Stimulated activated naive CD8-positive, alpha-beta T cell treated with anti-CD3 and anti-CD28 coated beads, Interleukin-15, amount 100 ng/mL, for 72 hours (primary cell): ENCODE results near the gene LTBP4.
A peak's percentile ranks its signal among the peaks of the same experiment; 100 is the strongest.

Experiments used
- ATAC-seq: fragments of 150-1000 bp; cut with Tn5 transposase; 2 replicates; pipeline ENCODE4 v1.10.0; 2021; ENCODE audit warnings: mild to moderate bottlenecking, moderate library complexity
- DNase-seq, 2 donors: peaks; one replicate each; pipeline ENCODE4 v3.0.0; 2021 to 2022
- H3K27ac Mint-ChIP-seq, 2 donors: one replicate each; pipeline ENCODE4 v1.8.0; 2022; ENCODE audit warnings: mild to moderate bottlenecking in 2 of 2, mixed read lengths in 2 of 2, moderate library complexity in 2 of 2
- H3K27me3 Mint-ChIP-seq: one replicate; pipeline ENCODE4 v1.8.0; 2022; ENCODE audit warnings: mixed read lengths
- H3K4me1 Mint-ChIP-seq: one replicate; pipeline ENCODE4 v1.8.0; 2022; ENCODE audit warnings: mild to moderate bottlenecking, mixed read lengths
- H3K4me3 Mint-ChIP-seq, 2 donors: one replicate each; pipeline ENCODE4 v1.8.0; 2022; ENCODE audit warnings: mild to moderate bottlenecking in 2 of 2, mixed read lengths in 2 of 2, moderate library complexity in 1 of 2
- H3K9me3 Mint-ChIP-seq, 2 donors: one replicate each; pipeline ENCODE4 v1.8.0; 2022; ENCODE audit warnings: mixed read lengths in 2 of 2

The LTBP4 gene

DNA sequence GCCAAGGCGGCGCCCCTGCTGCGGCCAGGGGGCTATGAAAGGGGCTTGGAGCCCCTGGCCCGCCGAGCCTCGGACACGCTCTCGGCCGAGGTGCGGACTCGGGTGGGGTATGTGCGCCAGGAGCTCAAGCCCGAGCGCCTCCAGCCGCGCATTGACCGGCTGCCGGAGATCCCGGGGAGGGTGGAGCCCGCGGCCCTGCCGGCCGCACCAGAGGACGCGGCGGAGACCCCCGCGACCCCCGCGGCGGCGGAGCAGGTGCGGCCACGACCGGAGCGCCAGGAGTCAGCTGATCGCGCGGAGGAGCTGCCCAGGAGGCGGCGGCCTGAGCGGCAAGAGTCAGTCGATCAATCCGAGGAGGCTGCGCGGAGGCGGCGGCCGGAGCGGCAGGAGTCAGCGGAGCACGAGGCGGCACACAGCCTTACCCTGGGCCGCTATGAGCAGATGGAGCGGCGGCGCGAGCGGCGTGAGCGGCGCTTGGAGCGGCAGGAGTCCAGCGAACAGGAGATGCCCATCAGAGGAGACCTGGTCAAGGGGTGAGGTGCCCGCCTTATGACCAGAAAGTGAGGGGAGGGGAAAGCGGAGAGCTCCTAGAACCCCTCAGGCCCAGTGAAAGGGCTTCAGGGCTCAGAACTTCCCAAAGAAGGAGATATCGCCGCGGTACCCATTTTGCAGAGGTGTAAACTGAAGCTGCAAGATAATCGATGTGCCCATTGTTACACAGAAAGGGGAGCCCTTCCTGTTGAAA is 33.2 kb upstream of the LTBP4 start:
- Mint-ChIP-seq H3K4me3 (peak overlapping the region; percentile 15 to 69), H3K27me3 (peaks cover 66% of the 10 kb centered on the region), H3K9me3 (peaks cover 0 to 4% of the 10 kb centered on the region in 2 donors), H3K27ac (no peak overlapping the region), H3K4me1 (peaks cover 19% of the 10 kb centered on the region)
- ATAC-seq (no peak), DNase-seq (no peak)

- DNase-seq (peak; percentile 95 to 99), ATAC-seq (peak; percentile 96)
- H3K9me3 Mint-ChIP-seq: peaks cover 0 to 4% of the 10 kb centered on the region in 2 donors
- peak overlapping the region; percentile 69 to 83 for H3K27ac Mint-ChIP-seq
- peak overlapping the region; percentile 71 to 86 for H3K4me3 Mint-ChIP-seq
- peaks cover 48% of the 10 kb centered on the region for H3K27me3 Mint-ChIP-seq
- peaks cover 22% of the 10 kb centered on the region for H3K4me1 Mint-ChIP-seq
Observed at GRCh38 chr19:40570313-40571004, 30.7 kb upstream of the LTBP4 start.

GRCh38 chr19:40571005-40571318 is 30.2 kb upstream of the LTBP4 start:
- peaks cover 0 to 4% of the 10 kb centered on the region in 2 donors for H3K9me3 Mint-ChIP-seq
- peak overlapping the region; percentile 45 to 83 for H3K27ac Mint-ChIP-seq
- H3K4me3 Mint-ChIP-seq: peak overlapping the region; percentile 71 to 86
- DNase-seq (no peak), ATAC-seq (no peak)
- H3K27me3 Mint-ChIP-seq: peaks cover 43% of the 10 kb centered on the region
- peaks cover 27% of the 10 kb centered on the region for H3K4me1 Mint-ChIP-seq

DNA sequence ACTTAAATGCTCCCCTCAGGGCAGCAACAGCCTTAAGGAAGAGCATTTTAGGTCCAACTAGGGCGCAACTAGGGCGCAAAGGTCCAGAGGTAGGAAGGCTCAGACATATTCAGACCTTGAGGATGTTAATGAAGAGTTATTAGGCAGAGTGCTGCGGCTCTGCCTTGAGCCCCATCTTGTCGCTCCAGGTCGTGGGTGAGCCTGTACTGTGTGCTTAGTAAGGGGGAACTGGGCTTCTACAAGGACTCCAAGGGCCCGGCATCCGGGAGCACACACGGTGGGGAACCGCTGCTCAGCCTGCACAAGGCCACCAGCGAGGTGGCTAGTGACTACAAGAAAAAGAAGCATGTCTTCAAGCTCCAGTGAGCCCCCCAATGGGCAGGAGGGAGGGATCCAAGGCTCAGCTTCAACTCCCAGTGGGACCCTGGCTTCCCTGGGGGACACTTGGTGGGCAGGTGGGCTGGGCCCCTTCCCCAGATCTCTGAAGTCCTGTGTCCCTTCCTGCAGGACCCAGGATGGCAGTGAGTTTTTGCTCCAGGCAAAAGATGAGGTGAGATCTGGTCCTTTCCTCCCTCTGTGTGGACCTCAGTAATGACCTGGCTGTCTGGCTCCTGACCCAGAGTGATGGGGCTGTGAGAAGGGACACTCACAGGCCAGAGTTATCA is 29.2 kb upstream of the LTBP4 start:
- no peak for DNase-seq
- Mint-ChIP-seq H3K9me3 (peaks cover 0 to 4% of the 10 kb centered on the region in 2 donors), H3K4me1 (peaks cover 30% of the 10 kb centered on the region), H3K4me3 (no peak overlapping the region), H3K27me3 (peaks cover 33% of the 10 kb centered on the region), H3K27ac (no peak overlapping the region)
- no peak for ATAC-seq

DNA sequence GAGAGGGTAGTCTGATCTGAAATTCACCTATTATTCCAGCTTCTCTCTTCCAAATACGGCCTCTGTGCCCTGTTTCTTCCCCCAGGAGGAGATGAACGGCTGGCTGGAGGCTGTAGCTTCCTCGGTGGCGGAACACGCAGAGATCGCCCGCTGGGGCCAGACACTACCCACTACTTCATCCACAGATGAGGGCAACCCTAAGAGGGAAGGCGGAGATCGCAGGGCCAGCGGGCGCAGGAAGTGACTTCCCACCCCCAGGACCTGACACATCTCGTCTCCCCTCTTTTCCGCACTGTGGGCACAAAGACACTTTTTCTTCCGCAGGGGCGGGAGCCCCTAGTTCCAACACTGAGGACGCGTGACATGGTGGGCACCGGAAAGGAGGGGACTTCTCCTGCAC is 25.8 kb upstream of the LTBP4 start:
- H3K4me1 Mint-ChIP-seq: peaks cover 35% of the 10 kb centered on the region
- H3K27ac Mint-ChIP-seq: no peak overlapping the region
- ATAC-seq: no peak
- no peaks in the 10 kb centered on the region for H3K27me3 Mint-ChIP-seq
- peak overlapping the region in 1 of 2 donors; percentile 41 for H3K4me3 Mint-ChIP-seq
- H3K9me3 Mint-ChIP-seq: peaks cover 0 to 4% of the 10 kb centered on the region in 2 donors
- no peak for DNase-seq

- peak in 1 of 2 donors; percentile 48 for DNase-seq
- peaks cover 28% of the 10 kb centered on the region for H3K4me1 Mint-ChIP-seq
Observed at GRCh38 chr19:40576151-40576584, 25.0 kb upstream of the LTBP4 start.

GRCh38 chr19:40576585-40577451 is 24.4 kb upstream of the LTBP4 start, which contains the start of gene SHKBP1:
SHKBP1 (plus strand) TSS chr19:40576873; CDS start chr19:40576900, 27 bp downstream.
- peaks cover 28% of the 10 kb centered on the region for H3K4me1 Mint-ChIP-seq
- H3K9me3 Mint-ChIP-seq: no peaks in the 10 kb centered on the region
- peak within 1 kb of the TSS; percentile 91 to 94 for H3K27ac Mint-ChIP-seq
- peak within 1 kb of the TSS; percentile 87 to 94 for H3K4me3 Mint-ChIP-seq
- ATAC-seq (peak; percentile 99), DNase-seq (peak; percentile 91 to 95)
- H3K27me3 Mint-ChIP-seq: no peaks in the 10 kb centered on the region

More at GRCh38 chr19:40576151-40576584, 25.0 kb upstream of the LTBP4 start:
- H3K27me3 Mint-ChIP-seq: no peaks in the 10 kb centered on the region
- peak overlapping the region; percentile 87 to 94 for H3K4me3 Mint-ChIP-seq
- H3K27ac Mint-ChIP-seq: peak overlapping the region; percentile 74 to 90
- ATAC-seq: peak; percentile 73
- no peaks in the 10 kb centered on the region for H3K9me3 Mint-ChIP-seq

- H3K4me1 Mint-ChIP-seq: peaks cover 34% of the 10 kb centered on the region
- ATAC-seq: no peak
- no peak for DNase-seq
Observed at GRCh38 chr19:40578442-40578908, 22.7 kb upstream of the LTBP4 start.

GRCh38 chr19:40580619-40581018 is 20.6 kb upstream of the LTBP4 start:
- no peak overlapping the region for H3K27ac Mint-ChIP-seq
- ATAC-seq (no peak), DNase-seq (no peak)
- H3K4me3 Mint-ChIP-seq: no peak overlapping the region
- H3K27me3 Mint-ChIP-seq: no peaks in the 10 kb centered on the region
- H3K4me1 Mint-ChIP-seq: peaks cover 31% of the 10 kb centered on the region
- H3K9me3 Mint-ChIP-seq: no peaks in the 10 kb centered on the region

More at GRCh38 chr19:40578442-40578908, 22.7 kb upstream of the LTBP4 start:
- Mint-ChIP-seq H3K27ac (no peak overlapping the region), H3K9me3 (no peaks in the 10 kb centered on the region), H3K27me3 (no peaks in the 10 kb centered on the region), H3K4me3 (peak overlapping the region; percentile 87 to 94)

DNA sequence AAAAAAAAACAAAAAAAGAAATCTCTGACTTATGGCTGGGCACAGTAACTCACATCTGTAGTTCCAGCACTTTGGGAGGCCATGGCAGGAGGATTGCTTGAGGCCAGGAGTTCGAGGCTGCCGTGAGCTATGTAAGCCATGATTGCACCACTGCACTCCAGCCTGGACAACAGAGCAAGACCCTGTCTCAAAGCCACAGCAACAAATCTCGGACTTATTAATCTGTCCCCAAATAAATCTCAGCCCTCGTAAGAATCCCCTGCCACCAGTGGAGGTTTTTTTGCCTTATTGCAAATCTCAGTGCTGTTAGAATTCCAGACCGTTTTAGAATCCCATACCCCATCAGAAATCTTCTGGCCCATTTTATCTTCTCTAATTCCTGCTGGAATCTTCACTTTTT is 19.6 kb upstream of the LTBP4 start:
- Mint-ChIP-seq H3K27ac (no peak overlapping the region), H3K4me3 (no peak overlapping the region)
- no peak for ATAC-seq

DNA sequence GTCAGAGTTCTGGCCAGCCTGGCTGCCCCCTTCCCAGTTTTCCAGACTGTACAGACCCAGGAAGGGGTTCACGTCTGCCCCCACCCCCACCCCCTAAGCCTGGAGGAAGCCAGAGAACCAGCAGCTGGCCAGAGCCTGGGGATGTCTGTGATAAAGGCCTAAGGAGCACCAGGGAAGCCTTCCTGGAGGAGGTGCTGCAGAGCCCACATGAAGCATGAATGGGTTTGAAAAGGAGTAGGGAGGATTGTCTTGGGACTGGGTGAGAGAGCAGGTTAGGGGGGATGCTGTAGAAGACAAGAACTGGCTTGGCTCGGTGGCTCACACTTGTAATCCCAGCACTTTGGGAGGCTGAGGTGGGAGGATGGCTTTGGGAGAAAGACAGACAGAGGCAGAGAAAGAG is 18.7 kb upstream of the LTBP4 start:
- Mint-ChIP-seq H3K9me3 (no peaks in the 10 kb centered on the region), H3K4me1 (peaks cover 34% of the 10 kb centered on the region), H3K27ac (no peak overlapping the region), H3K27me3 (no peaks in the 10 kb centered on the region), H3K4me3 (no peak overlapping the region)
- ATAC-seq: no peak
- no peak for DNase-seq

More for the DNA sequence above, 19.6 kb upstream of the LTBP4 start:
- no peaks in the 10 kb centered on the region for H3K9me3 Mint-ChIP-seq
- DNase-seq: no peak
- peaks cover 34% of the 10 kb centered on the region for H3K4me1 Mint-ChIP-seq
- no peaks in the 10 kb centered on the region for H3K27me3 Mint-ChIP-seq

DNA sequence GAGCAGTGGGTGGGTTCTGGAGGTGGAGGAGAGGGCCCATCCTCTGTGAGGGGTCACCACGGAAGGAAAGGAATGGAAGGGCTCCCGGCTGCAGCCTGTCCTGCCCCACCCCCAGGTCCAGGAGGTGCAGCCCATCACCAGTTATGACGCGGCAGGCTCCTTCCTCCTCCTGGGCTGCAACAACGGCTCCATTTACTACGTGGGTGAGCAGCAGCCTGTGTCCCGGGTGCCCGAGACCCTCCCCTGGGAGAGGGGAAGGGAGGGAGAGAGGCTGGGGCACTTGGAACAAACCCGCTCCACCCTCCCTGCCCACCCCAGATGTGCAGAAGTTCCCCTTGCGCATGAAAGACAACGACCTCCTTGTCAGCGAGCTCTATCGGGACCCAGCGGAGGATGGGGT is 17.9 kb upstream of the LTBP4 start:
- ATAC-seq (no peak), DNase-seq (no peak)
- Mint-ChIP-seq H3K27me3 (no peaks in the 10 kb centered on the region), H3K4me3 (no peak overlapping the region), H3K9me3 (no peaks in the 10 kb centered on the region), H3K4me1 (peaks cover 26% of the 10 kb centered on the region), H3K27ac (no peak overlapping the region)

- no peaks in the 10 kb centered on the region for H3K9me3 Mint-ChIP-seq
- ATAC-seq (no peak), DNase-seq (no peak)
- peaks cover 20% of the 10 kb centered on the region for H3K4me1 Mint-ChIP-seq
- no peak overlapping the region for H3K27ac Mint-ChIP-seq
- no peaks in the 10 kb centered on the region for H3K27me3 Mint-ChIP-seq
- no peak overlapping the region for H3K4me3 Mint-ChIP-seq
Observed at GRCh38 chr19:40584007-40584406, 17.2 kb upstream of the LTBP4 start.

DNA sequence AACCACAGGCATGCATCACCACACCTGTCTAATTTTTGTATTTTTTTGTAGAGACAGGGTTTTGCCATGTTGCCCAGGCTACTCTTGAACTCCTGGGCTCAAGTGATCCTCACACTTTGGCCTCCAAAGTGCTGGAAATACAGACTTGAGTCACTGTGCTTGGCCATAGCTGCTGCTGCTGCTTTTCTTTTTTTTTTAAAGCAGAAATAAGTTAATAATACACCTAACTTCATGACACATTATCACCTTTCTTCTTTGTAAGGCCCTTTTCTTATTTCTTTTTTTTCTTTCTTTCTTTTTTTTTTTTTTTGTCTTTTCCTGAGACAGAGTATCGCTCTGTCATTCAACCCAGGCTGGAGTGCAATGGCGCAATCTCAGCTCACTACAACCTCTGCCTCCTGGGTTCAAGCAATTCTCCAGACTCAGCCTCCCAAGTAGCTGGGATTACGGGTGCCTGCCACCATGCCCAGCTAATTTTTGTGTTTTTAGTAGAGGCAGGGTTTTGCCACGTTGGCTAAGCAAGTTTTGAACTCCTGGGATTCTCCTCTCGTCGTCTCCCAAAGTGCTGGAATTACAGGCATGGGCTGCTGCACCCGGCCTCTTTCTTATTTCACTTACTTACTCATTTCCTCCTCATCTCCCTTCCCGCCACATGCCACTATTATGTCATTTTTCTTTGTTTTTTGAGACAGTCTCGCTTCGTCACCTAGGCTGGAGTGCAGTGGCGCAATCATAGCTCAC is 15.8 kb upstream of the LTBP4 start:
- no peak for ATAC-seq

More for the DNA sequence above, 15.8 kb upstream of the LTBP4 start:
- Mint-ChIP-seq H3K4me3 (no peak overlapping the region), H3K4me1 (peaks cover 20% of the 10 kb centered on the region), H3K9me3 (no peaks in the 10 kb centered on the region), H3K27ac (no peak overlapping the region), H3K27me3 (no peaks in the 10 kb centered on the region)
- no peak for DNase-seq
